Ascending aorta (tissue), 2 donors: ENCODE data around the gene GPR156. TPM values are rescaled to one million over a fixed set of nuclear protein-coding genes. Genes with fewer than 3 reads are reported as not detected.

Experiments used
- DNase-seq, 2 donors: peaks; one replicate each; pipeline ENCODE4 v3.0.0-alpha.2; 2019; ENCODE audit warnings: low spot score in 2 of 2
- H3K27ac ChIP-seq, 2 donors: fragments of 200-600 bp; sonication (generic); one replicate each; pipeline ENCODE4 v1.5.1; 2016 to 2017; ENCODE audit warnings: mild to moderate bottlenecking in 1 of 2
- H3K27me3 ChIP-seq: fragments of 200-600 bp; sonication (generic); one replicate; pipeline ENCODE4 v1.5.1; 2017
- H3K36me3 ChIP-seq, 2 donors: fragments of 200-600 bp; sonication (generic); one replicate each; pipeline ENCODE4 v1.5.1; 2016
- H3K4me1 ChIP-seq, 2 donors: fragments of 200-600 bp; sonication (generic); one replicate each; pipeline ENCODE4 v1.5.1; 2016 to 2017; ENCODE audit warnings: mild to moderate bottlenecking in 1 of 2
- H3K4me3 ChIP-seq, 2 donors: fragments of 200-600 bp; sonication (generic); one replicate each; pipeline ENCODE4 v1.5.1; 2016 to 2017; ENCODE audit warnings: mild to moderate bottlenecking in 1 of 2
- H3K9me3 ChIP-seq, 2 donors: fragments of 200-600 bp; sonication (generic); one replicate each; pipeline ENCODE4 v1.5.1; 2016
- intact Hi-C: fragments of 100-400 bp; cut with DNase I; formaldehyde crosslinking; loops from one replicate; pipeline ENCODE4 v1.15.1; 2023
- total RNA-seq: library from RNA; depleted of rRNA; stranded (reverse); fragments of >200 nt; gene quantifications from one replicate; pipeline ENCODE4 v1.1.0, GENCODE V29; 2016
- TF ChIP-seq, protein P1 (sequence below), 3 experiments: fragments of 200-600 bp in 2 of 3; fragments of 450-650 bp in 1 of 3; sonication (generic) in 2 of 3; IDR thresholded peaks; one replicate each; pipeline ENCODE4 v1.5.1; 2016 to 2019; ENCODE audit warnings: antibody characterized with exemption in 3 of 3, mild to moderate bottlenecking in 1 of 3, moderate library complexity in 1 of 3

The GPR156 gene
- total RNA-seq, 1 donor from 2014 or later = not detected

DNA sequence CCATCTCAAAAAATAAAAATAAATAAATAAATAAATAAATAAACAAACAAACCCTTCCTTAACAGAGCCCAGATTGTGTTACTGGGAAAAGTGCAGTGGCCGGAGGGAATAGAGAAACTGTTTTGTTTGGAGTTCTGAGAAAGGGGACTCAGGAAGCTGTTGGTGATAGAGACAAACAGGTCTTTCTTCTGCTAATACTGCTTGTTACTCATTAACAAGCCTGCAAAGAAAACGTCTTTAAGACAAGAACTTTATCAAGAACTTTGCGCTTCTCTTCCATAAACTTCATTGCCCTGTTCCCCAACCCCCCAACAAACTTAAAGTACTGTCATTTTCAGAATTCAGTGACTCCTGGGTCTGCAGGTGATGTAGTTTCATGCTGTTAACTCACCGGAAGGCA is 122.0 kb downstream of the GPR156 start:
- no peak for DNase-seq
- TF ChIP-seq, protein P1, sequence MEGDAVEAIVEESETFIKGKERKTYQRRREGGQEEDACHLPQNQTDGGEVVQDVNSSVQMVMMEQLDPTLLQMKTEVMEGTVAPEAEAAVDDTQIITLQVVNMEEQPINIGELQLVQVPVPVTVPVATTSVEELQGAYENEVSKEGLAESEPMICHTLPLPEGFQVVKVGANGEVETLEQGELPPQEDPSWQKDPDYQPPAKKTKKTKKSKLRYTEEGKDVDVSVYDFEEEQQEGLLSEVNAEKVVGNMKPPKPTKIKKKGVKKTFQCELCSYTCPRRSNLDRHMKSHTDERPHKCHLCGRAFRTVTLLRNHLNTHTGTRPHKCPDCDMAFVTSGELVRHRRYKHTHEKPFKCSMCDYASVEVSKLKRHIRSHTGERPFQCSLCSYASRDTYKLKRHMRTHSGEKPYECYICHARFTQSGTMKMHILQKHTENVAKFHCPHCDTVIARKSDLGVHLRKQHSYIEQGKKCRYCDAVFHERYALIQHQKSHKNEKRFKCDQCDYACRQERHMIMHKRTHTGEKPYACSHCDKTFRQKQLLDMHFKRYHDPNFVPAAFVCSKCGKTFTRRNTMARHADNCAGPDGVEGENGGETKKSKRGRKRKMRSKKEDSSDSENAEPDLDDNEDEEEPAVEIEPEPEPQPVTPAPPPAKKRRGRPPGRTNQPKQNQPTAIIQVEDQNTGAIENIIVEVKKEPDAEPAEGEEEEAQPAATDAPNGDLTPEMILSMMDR (IDR thresholded peaks at IDR 0.05) = no peak
- Histone ChIP-seq H3K36me3 (no peaks in the 10 kb centered on the region), H3K27ac (no peak overlapping the region), H3K4me1 (peaks cover 3% of the 10 kb centered on the region in 2 donors), H3K27me3 (no peaks in the 10 kb centered on the region), H3K9me3 (no peaks in the 10 kb centered on the region), H3K4me3 (no peak overlapping the region)
- intact Hi-C loops = no loop called here

DNA sequence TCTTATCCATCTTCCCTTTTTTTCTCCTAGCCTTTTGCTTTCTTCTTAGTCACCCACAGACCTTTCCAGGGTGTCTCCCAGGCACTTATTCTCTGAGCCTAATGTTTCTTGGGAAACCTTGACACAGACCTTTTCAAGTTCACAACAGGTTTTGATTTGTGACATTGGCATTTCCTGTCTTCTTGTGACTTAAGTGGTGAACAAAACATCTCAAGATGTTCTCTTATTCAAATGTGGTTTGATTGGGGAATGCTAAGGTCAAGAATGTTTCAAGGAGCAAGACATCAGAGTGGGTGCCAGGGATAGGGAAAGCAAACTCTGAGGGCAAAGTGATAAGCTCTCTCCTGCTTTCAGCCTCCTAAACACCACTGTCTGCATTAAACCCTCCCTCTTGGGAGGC is 122.6 kb downstream of the GPR156 start:
- H3K9me3 ChIP-seq = no peaks in the 10 kb centered on the region
- no peak overlapping the region for H3K4me3 ChIP-seq
- DNase-seq = no peak
- H3K27ac ChIP-seq = no peak overlapping the region
- peaks cover 3% of the 10 kb centered on the region in 2 donors for H3K4me1 ChIP-seq
- intact Hi-C loops = no loop called here
- no peaks in the 10 kb centered on the region for H3K36me3 ChIP-seq
- TF ChIP-seq, protein P1 (IDR thresholded peaks at IDR 0.05) = no peak
- H3K27me3 ChIP-seq = no peaks in the 10 kb centered on the region

DNA sequence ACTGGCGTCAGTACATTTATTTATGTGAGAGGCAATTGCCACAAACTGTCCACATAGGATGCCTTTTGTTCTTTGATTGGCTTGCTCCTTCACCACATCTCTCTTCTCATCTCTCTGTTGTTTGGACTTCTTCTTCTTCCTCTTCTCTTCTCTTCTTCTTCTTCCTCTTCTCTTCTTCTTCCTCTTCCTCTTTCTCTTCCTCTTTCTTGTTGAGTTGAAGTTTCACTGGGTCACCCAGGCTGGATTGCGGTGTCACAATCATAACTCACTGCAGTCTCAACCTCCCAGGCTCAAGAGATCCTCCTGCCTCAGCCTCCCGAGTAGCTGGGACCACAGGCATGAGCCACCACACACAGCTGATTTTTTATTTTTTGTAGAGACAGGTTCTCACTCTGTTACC is 123.1 kb downstream of the GPR156 start:
- H3K4me3 ChIP-seq = no peak overlapping the region
- H3K4me1 ChIP-seq = peaks cover 3% of the 10 kb centered on the region in 2 donors
- TF ChIP-seq, protein P1 (IDR thresholded peaks at IDR 0.05) = no peak
- H3K27me3 ChIP-seq = no peaks in the 10 kb centered on the region
- intact Hi-C loops = no loop called here
- no peak for DNase-seq
- no peaks in the 10 kb centered on the region for H3K36me3 ChIP-seq
- H3K27ac ChIP-seq = no peak overlapping the region
- H3K9me3 ChIP-seq = no peaks in the 10 kb centered on the region

DNA sequence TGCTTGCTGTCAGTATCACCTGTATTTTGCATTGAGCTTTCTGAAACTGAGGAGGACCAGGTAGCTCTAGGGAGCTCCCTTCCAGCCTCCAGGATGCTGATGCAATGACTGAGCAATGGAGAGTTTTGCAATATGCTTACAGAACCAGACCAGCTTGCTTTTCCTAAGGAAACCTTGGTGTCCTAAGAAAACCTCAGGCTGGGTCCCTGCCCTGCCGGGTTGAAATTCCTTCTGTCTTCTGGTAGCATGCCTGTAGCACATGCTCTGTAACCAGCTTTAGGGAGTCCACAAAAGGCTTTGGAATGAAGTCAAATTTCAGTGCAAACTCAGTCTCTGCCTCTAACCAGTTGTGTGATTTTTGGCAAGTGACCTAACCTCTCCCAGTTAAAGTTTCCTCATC is 125.0 kb downstream of the GPR156 start:
- H3K4me3 ChIP-seq = no peak overlapping the region
- H3K9me3 ChIP-seq = no peaks in the 10 kb centered on the region
- intact Hi-C loops = loop anchor here (1.0 kb wide), 1 partner anchor 66 kb away; the partner anchor contains the start of gene GSK3B
- no peaks in the 10 kb centered on the region for H3K36me3 ChIP-seq
- peak; percentile 36 to 86 for DNase-seq
- TF ChIP-seq, protein P1 (IDR thresholded peaks at IDR 0.05) = no peak
- no peaks in the 10 kb centered on the region for H3K27me3 ChIP-seq
- peak overlapping the region in 1 of 2 donors; percentile 28 for H3K27ac ChIP-seq
- H3K4me1 ChIP-seq = peaks cover 3% of the 10 kb centered on the region in 2 donors

DNA sequence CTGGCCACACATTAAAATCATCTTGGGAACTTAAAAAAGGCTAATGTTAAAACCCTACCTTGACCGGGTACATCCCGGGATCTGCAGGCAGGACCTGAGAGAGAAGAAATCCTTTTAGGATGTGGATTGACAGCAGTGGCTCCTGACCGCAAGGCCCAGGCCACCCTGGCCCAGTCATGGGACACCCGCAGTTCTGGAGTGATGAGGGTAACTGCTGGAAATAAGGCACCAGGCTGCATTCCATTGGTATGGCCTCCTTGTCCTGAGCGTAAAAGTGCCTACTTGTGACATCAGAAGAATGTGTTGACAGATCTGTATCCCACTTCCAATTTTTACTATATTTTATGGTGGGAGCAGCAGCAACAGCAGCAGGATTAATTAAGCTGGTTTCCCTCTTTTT is 127.3 kb downstream of the GPR156 start:
- Histone ChIP-seq H3K27me3 (no peaks in the 10 kb centered on the region), H3K27ac (no peak overlapping the region), H3K9me3 (no peaks in the 10 kb centered on the region), H3K4me3 (no peak overlapping the region), H3K36me3 (no peaks in the 10 kb centered on the region), H3K4me1 (peaks cover 3% of the 10 kb centered on the region in 2 donors)
- TF ChIP-seq, protein P1 (IDR thresholded peaks at IDR 0.05) = no peak
- intact Hi-C loops = no loop called here
- DNase-seq = no peak

DNA sequence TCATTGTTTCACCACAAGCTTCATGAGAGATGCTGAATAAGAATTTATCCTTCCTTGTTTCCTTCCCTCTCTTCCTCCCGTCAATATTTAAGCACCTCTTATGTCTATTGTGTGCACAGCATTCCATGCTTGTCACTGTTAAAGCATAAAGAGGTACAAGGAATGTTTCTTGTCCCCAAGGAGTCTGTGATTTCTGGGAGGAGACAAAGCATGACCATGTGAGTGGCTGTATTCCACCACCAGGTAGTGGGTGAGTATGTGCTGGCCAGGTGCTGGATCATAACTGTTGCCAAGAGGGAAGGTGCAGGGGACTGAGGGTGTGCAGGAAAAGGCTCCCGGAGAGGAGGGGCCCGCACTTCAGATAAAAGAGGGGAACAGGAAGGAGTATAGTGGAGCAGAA is 127.9 kb downstream of the GPR156 start:
- Histone ChIP-seq H3K4me3 (no peak overlapping the region), H3K9me3 (no peaks in the 10 kb centered on the region), H3K36me3 (no peaks in the 10 kb centered on the region), H3K27me3 (no peaks in the 10 kb centered on the region), H3K27ac (no peak overlapping the region), H3K4me1 (peaks cover 3% of the 10 kb centered on the region in 2 donors)
- intact Hi-C loops = no loop called here
- no peak for DNase-seq
- TF ChIP-seq, protein P1 (IDR thresholded peaks at IDR 0.05) = no peak
